ENCODE results near the gene LRMDA.

The LRMDA gene

DNA sequence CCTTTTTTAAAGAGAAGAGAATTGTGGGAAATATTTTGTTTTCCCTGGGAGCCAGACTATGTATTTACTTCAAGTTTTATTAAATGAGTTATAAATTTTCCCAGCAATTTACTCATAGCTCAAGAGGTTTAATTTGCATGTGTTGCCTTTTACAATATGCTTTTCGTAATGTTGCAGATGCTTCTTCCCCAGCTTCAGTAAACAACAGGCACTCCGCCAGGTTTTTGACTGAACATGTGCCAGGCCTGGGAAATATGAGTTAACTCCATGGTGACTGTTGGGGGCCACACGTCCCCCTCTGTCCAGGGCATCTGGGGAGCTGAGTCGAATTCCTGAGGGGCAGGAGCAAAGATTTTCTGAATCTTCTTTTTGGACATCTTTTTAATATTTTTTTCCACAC, 545.7 kb downstream of the LRMDA start:
- DNase-seq: no peak

GRCh38 chr10:75978213-75978612, 546.8 kb downstream of the LRMDA start:
- no peak for DNase-seq

GRCh38 chr10:75980419-75981002, 549.1 kb downstream of the LRMDA start:
- DNase-seq: no peak

DNA sequence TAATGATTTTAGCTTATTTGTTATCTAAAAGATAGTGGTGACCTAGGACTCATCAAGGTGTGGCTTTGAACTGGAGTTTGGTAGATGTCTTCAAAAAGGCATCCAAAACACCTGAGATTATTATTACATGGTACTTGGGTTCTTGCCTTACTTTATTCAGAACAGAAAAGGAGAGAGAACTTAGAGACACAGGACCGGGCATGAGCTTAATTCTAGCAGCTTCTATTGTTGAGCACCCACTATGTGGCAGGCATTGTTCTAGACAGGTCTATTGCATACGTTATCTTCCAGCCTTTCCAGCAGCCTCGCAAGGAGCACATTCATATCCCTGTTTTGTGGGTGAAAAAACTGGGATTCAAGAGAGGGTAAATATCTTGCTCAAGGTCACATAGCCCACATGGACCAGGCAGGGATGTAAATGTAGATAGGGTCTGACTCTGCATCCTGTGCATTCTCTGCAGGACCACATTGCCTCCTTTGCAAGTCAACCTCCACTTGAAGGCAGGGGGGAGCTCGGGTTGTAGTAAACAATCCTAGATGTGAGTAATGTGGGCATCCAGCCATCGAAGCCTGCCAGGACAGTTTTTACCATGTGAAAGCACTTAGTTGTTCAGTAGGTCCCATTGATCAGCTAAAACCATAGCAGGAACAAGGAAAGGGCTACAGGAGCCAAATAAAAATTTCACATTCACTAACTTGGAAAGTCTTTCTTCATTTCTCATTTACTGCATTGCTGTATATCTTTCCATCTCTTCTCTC, 551.4 kb downstream of the LRMDA start:
- no peak for DNase-seq

- no peak for DNase-seq
Observed at GRCh38 chr10:75984067-75984466, 552.6 kb downstream of the LRMDA start.

- no peak for DNase-seq
Observed at GRCh38 chr10:75987616-75988015, 556.2 kb downstream of the LRMDA start.

GRCh38 chr10:75994357-75995040, 563.1 kb downstream of the LRMDA start:
- DNase-seq: no peak

GRCh38 chr10:75995041-75995430, 563.6 kb downstream of the LRMDA start:
- no peak for DNase-seq

DNA sequence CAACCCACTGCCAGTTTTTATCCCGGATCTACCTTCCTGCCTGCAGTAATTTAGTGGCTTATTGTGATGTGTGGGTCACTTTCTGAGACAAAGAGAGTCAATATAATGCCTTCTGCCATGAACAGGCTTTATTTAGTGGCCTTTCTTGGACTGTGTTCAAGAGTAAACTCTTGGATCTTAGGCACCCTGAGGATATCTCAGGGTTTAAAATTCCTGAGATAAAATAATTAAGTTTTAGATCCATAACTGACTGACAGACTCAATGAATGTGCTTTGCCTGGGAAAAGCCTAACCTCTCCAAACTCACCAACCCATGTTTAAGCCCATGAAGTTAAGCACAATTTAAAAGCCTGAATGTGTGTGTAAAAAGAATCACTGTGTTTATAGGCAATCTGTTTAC, 564.3 kb downstream of the LRMDA start:
- no peak for DNase-seq

DNA sequence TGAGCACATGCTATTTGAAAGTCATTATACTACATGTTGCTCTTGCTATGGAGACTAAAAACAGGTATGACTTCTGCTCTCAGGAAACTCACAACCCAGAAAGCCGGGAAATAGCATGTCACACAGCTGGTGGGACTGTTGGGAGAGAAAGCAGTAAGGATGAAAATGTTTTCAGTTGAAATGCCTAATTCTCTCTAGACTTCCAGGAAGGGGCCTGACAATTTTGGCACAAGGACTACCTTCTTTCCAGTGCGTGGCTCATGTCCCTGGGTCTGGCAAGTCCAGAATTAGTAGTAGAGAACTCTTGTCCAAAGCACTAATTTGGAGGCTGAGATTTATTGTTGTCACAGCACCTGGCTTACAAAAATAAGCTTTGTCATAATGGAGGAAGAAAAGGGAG, 567.6 kb downstream of the LRMDA start:
- no peak for DNase-seq

DNA sequence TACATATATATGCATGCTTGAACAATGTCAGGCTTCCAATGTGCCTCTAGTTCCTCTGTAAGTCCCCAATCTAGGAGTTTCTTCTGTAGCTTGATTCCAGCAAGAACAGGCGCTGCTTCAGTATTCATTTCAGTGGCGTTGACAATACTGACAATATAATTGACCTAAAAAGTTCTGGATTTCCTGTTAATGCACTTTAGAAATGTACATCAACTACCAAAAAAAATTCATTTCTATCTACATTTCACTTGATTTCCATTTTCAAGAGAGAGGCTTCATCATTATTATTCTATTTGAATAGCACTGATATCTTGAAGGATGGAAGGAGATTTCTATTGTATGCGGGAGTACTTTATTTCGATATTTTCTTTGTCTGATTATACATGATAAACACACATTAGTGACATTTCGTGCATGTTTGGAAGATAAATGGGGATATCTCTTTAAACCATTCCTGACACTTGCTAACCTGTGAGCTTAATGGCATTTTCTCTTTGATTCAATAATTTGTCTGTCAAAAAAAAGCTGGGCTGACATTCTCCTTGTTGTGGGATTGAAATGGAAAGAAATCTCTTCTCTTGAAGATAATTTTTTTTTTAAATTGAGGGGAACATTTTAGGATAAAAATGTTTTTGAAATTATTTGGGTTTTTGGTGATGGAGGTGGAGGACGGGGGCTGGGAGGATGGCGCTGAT, 568.2 kb downstream of the LRMDA start:
- DNase-seq: no peak

GRCh38 chr10:76000550-76000949, 569.1 kb downstream of the LRMDA start:
- DNase-seq: no peak

DNA sequence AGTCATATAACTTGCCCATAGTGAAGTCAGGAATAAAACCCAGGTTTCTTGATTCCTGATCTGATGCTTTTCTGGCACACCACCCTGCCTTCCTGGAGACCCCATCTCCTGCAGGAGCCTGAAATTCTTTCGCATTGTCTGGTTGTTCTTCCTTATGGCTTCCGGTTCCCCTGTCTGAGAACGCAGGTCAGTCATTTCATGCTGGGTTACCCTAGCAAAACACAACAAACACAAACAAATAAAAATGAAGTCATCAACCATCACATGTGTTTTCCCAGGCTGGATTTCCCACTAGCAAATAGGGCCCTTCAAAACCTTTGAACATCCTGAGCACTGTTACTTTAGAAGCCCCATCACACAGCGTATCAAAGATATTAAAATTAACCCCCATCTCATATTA, 569.6 kb downstream of the LRMDA start:
- no peak for DNase-seq

DNA sequence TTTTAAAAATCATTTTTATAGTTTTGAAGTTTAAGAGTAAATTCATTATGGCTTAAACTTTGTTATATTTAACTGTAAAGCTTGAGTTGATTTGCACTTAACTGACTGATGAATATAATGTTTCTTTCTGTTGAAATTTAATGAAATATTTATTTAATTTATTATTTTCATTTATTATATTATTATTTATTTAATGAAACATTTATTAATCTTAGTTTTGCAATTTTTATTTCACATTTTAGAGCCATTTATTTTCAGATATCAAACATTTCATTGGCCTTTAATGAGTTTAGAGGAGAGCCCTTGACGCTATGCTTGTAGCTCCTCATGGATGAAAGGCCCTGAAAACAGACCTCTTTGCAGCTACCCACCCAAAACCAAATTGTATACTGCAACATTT, 570.0 kb downstream of the LRMDA start:
- no peak for DNase-seq

DNA sequence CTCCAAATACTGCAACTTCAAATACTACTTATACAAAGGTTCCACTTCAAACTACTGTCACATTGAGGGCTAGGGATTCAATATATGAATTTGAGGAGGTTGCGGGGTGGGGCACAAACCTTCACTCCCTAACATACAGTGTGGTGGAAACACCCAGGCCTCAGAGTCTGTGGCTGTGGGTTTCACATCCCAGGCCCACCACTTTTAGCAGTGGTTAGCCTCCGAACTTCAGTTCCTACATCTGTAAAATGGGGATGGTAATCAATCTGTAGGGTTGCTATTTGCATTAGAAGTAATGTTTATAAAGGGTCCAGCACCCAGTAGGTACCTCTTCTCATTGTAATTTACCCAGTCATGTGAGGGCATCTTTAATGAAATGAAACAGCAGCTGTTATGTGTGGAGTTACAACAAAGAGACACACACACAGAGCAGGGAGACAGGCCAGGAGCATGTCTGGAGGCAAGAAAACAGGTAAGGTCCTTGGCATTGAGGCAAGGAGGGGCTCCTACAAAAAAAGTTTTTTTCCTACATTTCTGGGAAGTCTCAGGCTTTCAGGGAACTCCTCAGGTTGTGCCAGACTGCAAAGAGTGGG, 570.9 kb downstream of the LRMDA start:
- DNase-seq: no peak

- no peak for DNase-seq
Observed at GRCh38 chr10:76007667-76008181, 576.3 kb downstream of the LRMDA start.

- DNase-seq: no peak
Observed at GRCh38 chr10:76009531-76009930, 578.1 kb downstream of the LRMDA start.

DNA sequence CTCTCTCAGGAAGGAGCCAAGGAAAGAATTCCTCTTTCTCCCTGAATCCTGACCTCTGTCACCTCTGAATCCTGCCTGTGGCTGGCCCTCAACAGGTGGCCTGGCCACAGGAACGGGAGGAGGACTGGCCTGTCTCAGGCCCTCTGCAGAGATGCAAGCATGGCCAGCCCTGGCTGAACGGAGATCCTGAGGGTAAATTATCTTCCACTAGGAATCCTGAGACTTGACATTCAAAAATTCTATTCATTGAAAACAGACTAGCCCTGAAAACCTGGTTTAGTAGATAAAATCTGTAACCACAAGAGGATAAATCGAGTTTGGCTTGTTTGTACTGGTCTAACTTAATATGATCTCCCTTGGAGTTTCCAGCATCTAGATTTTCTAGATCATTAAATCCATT, 579.3 kb downstream of the LRMDA start:
- no peak for DNase-seq

GRCh38 chr10:76012716-76013327, 581.4 kb downstream of the LRMDA start:
- DNase-seq: no peak

DNA sequence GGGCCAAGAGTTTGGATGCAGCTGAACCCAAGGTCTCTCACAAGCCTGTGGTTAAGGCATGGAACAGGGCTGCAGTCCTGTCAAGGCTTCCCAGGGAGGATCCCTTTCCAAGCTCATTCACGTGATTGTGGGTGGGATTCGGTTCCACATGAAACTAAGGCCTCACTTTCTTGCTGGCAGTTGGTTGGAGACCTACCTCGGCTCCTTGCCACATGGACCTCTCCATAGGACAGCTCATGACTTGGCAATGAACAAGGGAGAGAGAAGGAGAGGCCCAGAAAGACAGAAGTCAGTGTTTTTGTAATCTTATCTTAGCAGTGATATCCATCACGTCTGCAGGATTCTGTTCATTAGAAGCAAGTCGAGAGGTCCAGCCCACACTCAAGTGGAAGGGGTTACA, 583.8 kb downstream of the LRMDA start:
- DNase-seq: no peak

DNA sequence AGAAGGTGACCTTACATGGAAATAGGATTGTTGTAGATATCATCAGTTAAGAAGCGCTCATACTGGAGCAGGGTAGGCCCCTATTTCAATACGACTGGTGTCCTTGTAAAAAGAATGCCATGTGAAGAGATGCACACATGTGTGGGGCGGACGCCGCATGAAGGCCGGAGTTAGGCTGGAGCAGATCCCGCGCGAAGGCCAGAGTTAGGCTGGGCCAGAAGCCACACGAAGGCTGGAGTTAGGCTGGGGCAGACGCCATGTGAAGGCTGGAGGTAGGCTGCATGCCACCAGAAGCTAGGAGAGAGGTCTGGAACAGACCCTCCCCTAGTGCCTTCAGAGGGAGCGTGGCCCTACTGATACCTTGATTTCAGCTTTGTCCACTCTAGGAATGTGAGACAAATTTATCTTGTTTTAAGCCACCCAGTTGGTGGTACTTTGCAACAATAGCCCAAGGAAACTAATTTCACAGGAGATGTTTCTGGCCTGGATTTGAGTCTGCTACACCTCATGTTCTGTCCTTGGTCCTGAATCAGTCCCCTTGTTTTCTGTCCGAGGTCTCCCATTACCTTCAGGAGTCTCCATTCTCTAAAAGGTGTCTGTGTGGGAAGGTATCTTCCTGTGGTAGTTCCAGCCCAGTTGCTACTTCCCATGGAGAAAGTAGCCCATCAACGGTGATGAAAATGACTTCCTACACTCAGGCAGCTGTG, 585.8 kb downstream of the LRMDA start:
- no peak for DNase-seq
